Endothelial cell of umbilical vein (primary cell): ENCODE data around the gene COL1A1.

ENCODE experiments used
- CTCF ChIP-seq, 2 donors: IDR thresholded peaks; 1 replicate in 1 of 2; 2 replicates in 1 of 2; pipeline ENCODE4 v1.5.1; 2011; ENCODE audit warnings: low read length in 2 of 2, mild to moderate bottlenecking in 2 of 2, moderate library complexity in 2 of 2, control low read depth in 1 of 2, inconsistent platforms in 1 of 2, low read depth in 1 of 2; ENCODE audit not compliant: insufficient read depth in 1 of 2; ENCODE audit errors: extremely low read depth in 1 of 2
- EZH2 ChIP-seq: IDR thresholded peaks from 2 replicates; pipeline ENCODE4 v1.6.1; 2012; ENCODE audit warnings: borderline replicate concordance, low read depth, mild to moderate bottlenecking, moderate library complexity, low read length, inconsistent platforms; ENCODE audit not compliant: severe bottlenecking
- JUN ChIP-seq: IDR thresholded peaks from 2 replicates; pipeline ENCODE4 v1.6.1; 2011; ENCODE audit warnings: borderline replicate concordance, low read depth; ENCODE audit not compliant: insufficient read length, insufficient read depth

- no peak for TF ChIP-seq CTCF (IDR thresholded peaks at IDR 0.05; ENCODE audit: extremely low read depth in 1 of 2, insufficient read depth in 1 of 2, low read depth in 1 of 2, low read length in 2 of 2)
- TF ChIP-seq EZH2, result no peak
- no peak for TF ChIP-seq JUN
These were observed 17.4 kb upstream of the COL1A1 start for GRCh38 chr17:50218771-50219315.
